SKM-1 treated with dmso at 0.1 percent for 144 hours (cell line): ENCODE measurements around the gene RPRD1B.
"Not testable (repeated sequence)": the region's sequence is repeated elsewhere in the genome, so short reads cannot be mapped to it uniquely, and the experiment has no call there.

Experiments
- DNase-seq: peaks from one replicate; lab custom pipeline; 2025; ENCODE audit not compliant: unreplicated experiment; lab: John Stamatoyannopoulos, UW

The RPRD1B gene

GRCh38 chr20:38001173-38001875 lies 32.2 kb upstream of the RPRD1B start:
- DNase-seq = no peak

- no peak for DNase-seq
These were observed 31.6 kb upstream of the RPRD1B start for GRCh38 chr20:38001981-38002380.

- no peak for DNase-seq
These were observed 31.1 kb upstream of the RPRD1B start for GRCh38 chr20:38002422-38002821.

GRCh38 chr20:38004416-38004815 lies 29.1 kb upstream of the RPRD1B start:
- no peak for DNase-seq

- no peak for DNase-seq
These were observed 27.6 kb upstream of the RPRD1B start for GRCh38 chr20:38005903-38006302.

- no peak for DNase-seq
These were observed 26.0 kb upstream of the RPRD1B start for GRCh38 chr20:38007526-38007925.

- no peak for DNase-seq
These were observed 25.2 kb upstream of the RPRD1B start for GRCh38 chr20:38008233-38008944.

GRCh38 chr20:38009416-38009815 lies 24.1 kb upstream of the RPRD1B start:
- DNase-seq = not testable (repeated sequence)

GRCh38 chr20:38011696-38012095 lies 21.9 kb upstream of the RPRD1B start:
- DNase-seq = no peak

- no peak for DNase-seq
These were observed 21.2 kb upstream of the RPRD1B start for GRCh38 chr20:38012332-38012731.

GRCh38 chr20:38013887-38014286 lies 19.7 kb upstream of the RPRD1B start:
- no peak for DNase-seq

GRCh38 chr20:38017959-38018358 lies 15.6 kb upstream of the RPRD1B start:
- DNase-seq = no peak

- DNase-seq = no peak
These were observed 15.2 kb upstream of the RPRD1B start for GRCh38 chr20:38018385-38018784.

- DNase-seq = no peak
These were observed 12.3 kb upstream of the RPRD1B start for GRCh38 chr20:38021087-38021772.

GRCh38 chr20:38023181-38024001 lies 10.2 kb upstream of the RPRD1B start:
- peak; percentile 19 for DNase-seq

GRCh38 chr20:38024496-38024895 lies 9.1 kb upstream of the RPRD1B start:
- no peak for DNase-seq

GRCh38 chr20:38029453-38029852 lies 4.1 kb upstream of the RPRD1B start:
- DNase-seq = no peak

- DNase-seq = no peak
These were observed 1.6 kb upstream of the RPRD1B start for GRCh38 chr20:38031957-38032356.

GRCh38 chr20:38032585-38033329 lies 789 bp upstream of the RPRD1B start:
- DNase-seq = no peak

- no peak for DNase-seq
These were observed 633 bp downstream of the RPRD1B start for GRCh38 chr20:38034108-38034649.
